Type B pancreatic cell (in vitro differentiated cells): Measurements from ENCODE around the gene DNAJA1. TPM values are rescaled to one million over a fixed set of nuclear protein-coding genes. Genes with fewer than 3 reads are reported as not detected.

Experiments used
- DNase-seq: peaks from one replicate; pipeline ENCODE4 v3.0.0; 2021; ENCODE audit warnings: mixed read lengths; ENCODE audit not compliant: unreplicated experiment; ENCODE audit errors: extremely low spot score
- H3K27ac Mint-ChIP-seq: 2 replicates; pipeline ENCODE4 v1.8.0; 2021; ENCODE audit warnings: mild to moderate bottlenecking, mixed read lengths
- H3K27me3 Mint-ChIP-seq: 2 replicates; pipeline ENCODE4 v1.8.0; 2021; ENCODE audit warnings: mixed read lengths
- H3K36me3 Mint-ChIP-seq: 2 replicates; pipeline ENCODE4 v1.8.0; 2021; ENCODE audit warnings: mixed read lengths
- H3K4me1 Mint-ChIP-seq: one replicate; pipeline ENCODE4 v1.8.0; 2021; ENCODE audit warnings: mixed read lengths; ENCODE audit not compliant: unreplicated experiment
- H3K4me3 Mint-ChIP-seq: 2 replicates; pipeline ENCODE4 v1.8.0; 2021; ENCODE audit warnings: mild to moderate bottlenecking, mixed read lengths
- H3K9me3 Mint-ChIP-seq: 2 replicates; pipeline ENCODE4 v1.8.0; 2021; ENCODE audit warnings: mixed read lengths
- CTCF ChIP-seq: fragments of 200-600 bp; sonication (generic); conservative IDR thresholded peaks from 2 replicates; pipeline ENCODE4 v1.5.0; 2021; ENCODE audit warnings: antibody characterized with exemption, mild to moderate bottlenecking
- total RNA-seq: library from RNA; stranded (reverse); gene quantifications from 2 replicates; pipeline ENCODE4 v1.2.1, GENCODE V29; 2021; ENCODE audit warnings: low replicate concordance

The DNAJA1 gene
- total RNA-seq, 1 donor from 2014 or later: 223 TPM

- H3K9me3 Mint-ChIP-seq: no peaks in the 10 kb centered on the region
- peaks cover 57% of the 10 kb centered on the region for H3K36me3 Mint-ChIP-seq
- H3K4me3 Mint-ChIP-seq: no peak overlapping the region
- no peaks in the 10 kb centered on the region for H3K27me3 Mint-ChIP-seq
- no peak for TF ChIP-seq CTCF
- no peak for DNase-seq
- H3K27ac Mint-ChIP-seq: no peak overlapping the region
- H3K4me1 Mint-ChIP-seq: peaks cover 39% of the 10 kb centered on the region
Observed at GRCh38 chr9:33030285-33030684, 5.2 kb downstream of the DNAJA1 start.

- Mint-ChIP-seq H3K27me3 (no peaks in the 10 kb centered on the region), H3K9me3 (no peaks in the 10 kb centered on the region), H3K27ac (no peak overlapping the region), H3K4me1 (peaks cover 29% of the 10 kb centered on the region), H3K4me3 (no peak overlapping the region), H3K36me3 (peaks cover 54% of the 10 kb centered on the region)
- DNase-seq: no peak
- TF ChIP-seq CTCF: no peak
Observed at GRCh38 chr9:33032292-33032691, 7.2 kb downstream of the DNAJA1 start.

GRCh38 chr9:33032865-33033264 lies 7.8 kb downstream of the DNAJA1 start:
- Mint-ChIP-seq H3K27me3 (no peaks in the 10 kb centered on the region), H3K27ac (peak overlapping the region; percentile 15), H3K4me1 (peaks cover 29% of the 10 kb centered on the region), H3K4me3 (no peak overlapping the region), H3K36me3 (peaks cover 53% of the 10 kb centered on the region), H3K9me3 (no peaks in the 10 kb centered on the region)
- no peak for DNase-seq
- TF ChIP-seq CTCF: no peak

GRCh38 chr9:33040792-33041431 lies 15.8 kb downstream of the DNAJA1 start:
- H3K4me3 Mint-ChIP-seq: no peak overlapping the region
- H3K36me3 Mint-ChIP-seq: peaks cover 20% of the 10 kb centered on the region

GRCh38 chr9:33041432-33042188 lies 16.5 kb downstream of the DNAJA1 start:
- no peaks in the 10 kb centered on the region for H3K27me3 Mint-ChIP-seq
- H3K9me3 Mint-ChIP-seq: no peaks in the 10 kb centered on the region
- H3K27ac Mint-ChIP-seq: no peak overlapping the region
- H3K4me3 Mint-ChIP-seq: no peak overlapping the region
- peaks cover 17% of the 10 kb centered on the region for H3K4me1 Mint-ChIP-seq
- TF ChIP-seq CTCF: no peak
- H3K36me3 Mint-ChIP-seq: peaks cover 17% of the 10 kb centered on the region
- no peak for DNase-seq

More at GRCh38 chr9:33040792-33041431, 15.8 kb downstream of the DNAJA1 start:
- H3K27me3 Mint-ChIP-seq: no peaks in the 10 kb centered on the region
- TF ChIP-seq CTCF: no peak
- DNase-seq: no peak
- no peaks in the 10 kb centered on the region for H3K9me3 Mint-ChIP-seq
- peaks cover 17% of the 10 kb centered on the region for H3K4me1 Mint-ChIP-seq
- H3K27ac Mint-ChIP-seq: no peak overlapping the region
